ENCODE data around the gene SS18L1. TPM values are rescaled to one million over a fixed set of nuclear protein-coding genes. Genes with fewer than 3 reads are reported as not detected.
A peak's percentile ranks its signal among the peaks of the same experiment; 100 is the strongest.

SS18L1 gene
- total RNA-seq, 5 donors from 2014 or later (not counting 1 experiment from before 2014, with no cell fraction given), result 14.6 to 23.6 (median 19.4) TPM

GRCh38 chr20:62119115-62119514, 24.5 kb upstream of the SS18L1 start:
- no peak for DNase-seq
- 89% methylated on average over 4 of the region's 5 CpGs for WGBS (ENCODE audit: insufficient coverage)

GRCh38 chr20:62119591-62120364, 23.8 kb upstream of the SS18L1 start:
- CTCF ChIA-PET, result no interaction called here
- Histone ChIP-seq H3K4me3 (ENCODE audit: control insufficient read depth in 1 of 2, extremely low read depth in 1 of 2, low read length in 1 of 2) (no peak overlapping the region), H3K27ac (ENCODE audit: low read length) (no peak overlapping the region), H3K9me3 (no peaks in the 10 kb centered on the region), H3K4me1 (ENCODE audit: control insufficient read depth in 1 of 2, extremely low read depth in 1 of 2, insufficient read depth in 2 of 2, low read length in 2 of 2) (peaks cover 26 to 59% of the 10 kb centered on the region in 2 experiments), H3K27me3 (replicated peaks in 1 of 2; ENCODE audit: control insufficient read depth in 2 of 2, extremely low read depth in 1 of 2, insufficient read depth in 2 of 2, low read length in 1 of 2) (no peaks in the 10 kb centered on the region), H3K36me3 (ENCODE audit: control insufficient read depth in 2 of 2, extremely low read depth in 1 of 2, insufficient read depth in 1 of 2, low read length in 1 of 2) (peaks cover 0 to 5% of the 10 kb centered on the region in 2 donors)
- H3K36me3 Mint-ChIP-seq, result peaks cover 9% of the 10 kb centered on the region
- H3K27ac Mint-ChIP-seq, result peak overlapping the region; percentile 2 to 61
- H3K4me1 Mint-ChIP-seq, result peaks cover 50 to 55% (median 53%) of the 10 kb centered on the region in 3 donors
- no peak for ATAC-seq (replicated peaks in 1 of 4)
- POLR2A ChIA-PET, result no interaction called here
- 94% methylated on average over 9 of the region's 10 CpGs for WGBS (ENCODE audit: insufficient coverage)
- H3K9me3 Mint-ChIP-seq, result peaks cover 0 to 3% (median 2%) of the 10 kb centered on the region in 3 donors
- H3K4me3 Mint-ChIP-seq, result peak overlapping the region; percentile 54 to 88 (median 87)
- no peak for DNase-seq
- H3K27me3 Mint-ChIP-seq, result no peaks in the 10 kb centered on the region

More at GRCh38 chr20:62119115-62119514, 24.5 kb upstream of the SS18L1 start:
- CTCF ChIA-PET, result no interaction called here
- Histone ChIP-seq H3K27me3 (replicated peaks in 1 of 2; ENCODE audit: control insufficient read depth in 2 of 2, extremely low read depth in 1 of 2, insufficient read depth in 2 of 2, low read length in 1 of 2) (peaks cover 0 to under 1% of the 10 kb centered on the region in 2 experiments), H3K9me3 (no peaks in the 10 kb centered on the region), H3K4me1 (ENCODE audit: control insufficient read depth in 1 of 2, extremely low read depth in 1 of 2, insufficient read depth in 2 of 2, low read length in 2 of 2) (peaks cover 23 to 53% of the 10 kb centered on the region in 2 experiments), H3K27ac (ENCODE audit: low read length) (no peak overlapping the region), H3K4me3 (ENCODE audit: control insufficient read depth in 1 of 2, extremely low read depth in 1 of 2, low read length in 1 of 2) (no peak overlapping the region), H3K36me3 (ENCODE audit: control insufficient read depth in 2 of 2, extremely low read depth in 1 of 2, insufficient read depth in 1 of 2, low read length in 1 of 2) (no peaks in the 10 kb centered on the region)
- POLR2A ChIA-PET, result no interaction called here
- Mint-ChIP-seq H3K27me3 (no peaks in the 10 kb centered on the region), H3K36me3 (peaks cover 4% of the 10 kb centered on the region), H3K4me3 (peak overlapping the region in 1 of 3 donors; percentile 16), H3K4me1 (peaks cover 45 to 48% (median 46%) of the 10 kb centered on the region in 3 donors), H3K27ac (peak overlapping the region; percentile 50 to 62), H3K9me3 (peaks cover 0 to 3% (median 2%) of the 10 kb centered on the region in 3 donors)
- no peak for ATAC-seq (replicated peaks in 1 of 4)

GRCh38 chr20:62120365-62120762, 23.2 kb upstream of the SS18L1 start:
- Histone ChIP-seq H3K27me3 (replicated peaks in 1 of 2; ENCODE audit: control insufficient read depth in 2 of 2, extremely low read depth in 1 of 2, insufficient read depth in 2 of 2, low read length in 1 of 2) (no peaks in the 10 kb centered on the region), H3K4me3 (ENCODE audit: control insufficient read depth in 1 of 2, extremely low read depth in 1 of 2, low read length in 1 of 2) (no peak overlapping the region), H3K27ac (ENCODE audit: low read length) (no peak overlapping the region), H3K9me3 (no peaks in the 10 kb centered on the region), H3K36me3 (ENCODE audit: control insufficient read depth in 2 of 2, extremely low read depth in 1 of 2, insufficient read depth in 1 of 2, low read length in 1 of 2) (peaks cover 4 to 11% of the 10 kb centered on the region in 2 donors), H3K4me1 (ENCODE audit: control insufficient read depth in 1 of 2, extremely low read depth in 1 of 2, insufficient read depth in 2 of 2, low read length in 2 of 2) (peaks cover 26 to 62% of the 10 kb centered on the region in 2 experiments)
- H3K9me3 Mint-ChIP-seq, result peaks cover 0 to 3% (median 2%) of the 10 kb centered on the region in 3 donors
- H3K27me3 Mint-ChIP-seq, result no peaks in the 10 kb centered on the region
- CTCF ChIA-PET, result interaction anchor here in 1 of 2 donors (0.7 kb wide), 1 partner anchor 13 kb away, joined by 4 read pairs; no protein-coding TSS in a partner anchor
- no peak for DNase-seq
- peaks cover 50 to 60% (median 59%) of the 10 kb centered on the region in 3 donors for H3K4me1 Mint-ChIP-seq
- peak overlapping the region; percentile 54 to 88 (median 87) for H3K4me3 Mint-ChIP-seq
- ATAC-seq (replicated peaks in 1 of 4), result no peak
- POLR2A ChIA-PET, result no interaction called here
- 92% methylated on average over 2 of the region's 5 CpGs for WGBS (ENCODE audit: insufficient coverage)
- peak overlapping the region; percentile 40 to 61 for H3K27ac Mint-ChIP-seq
- peaks cover 13% of the 10 kb centered on the region for H3K36me3 Mint-ChIP-seq

GRCh38 chr20:62120990-62121775, 22.4 kb upstream of the SS18L1 start:
- no peaks in the 10 kb centered on the region for H3K27me3 Mint-ChIP-seq
- Histone ChIP-seq H3K4me3 (ENCODE audit: control insufficient read depth in 1 of 2, extremely low read depth in 1 of 2, low read length in 1 of 2) (peak overlapping the region; percentile 55 to 78), H3K27me3 (replicated peaks in 1 of 2; ENCODE audit: control insufficient read depth in 2 of 2, extremely low read depth in 1 of 2, insufficient read depth in 2 of 2, low read length in 1 of 2) (no peaks in the 10 kb centered on the region), H3K36me3 (ENCODE audit: control insufficient read depth in 2 of 2, extremely low read depth in 1 of 2, insufficient read depth in 1 of 2, low read length in 1 of 2) (peaks cover 6 to 17% of the 10 kb centered on the region in 2 donors), H3K9me3 (no peaks in the 10 kb centered on the region), H3K27ac (ENCODE audit: low read length) (peak overlapping the region; percentile 64), H3K4me1 (ENCODE audit: control insufficient read depth in 1 of 2, extremely low read depth in 1 of 2, insufficient read depth in 2 of 2, low read length in 2 of 2) (peaks cover 24 to 62% of the 10 kb centered on the region in 2 experiments)
- peak overlapping the region; percentile 87 to 88 (median 87) for H3K4me3 Mint-ChIP-seq
- H3K27ac Mint-ChIP-seq, result peak overlapping the region; percentile 89 to 92
- POLR2A ChIA-PET, result interaction anchor here in 1 of 2 donors (1.5 kb wide), 1 partner anchor 54 kb away, joined by 14 read pairs; no protein-coding TSS in a partner anchor
- peaks cover 15% of the 10 kb centered on the region for H3K36me3 Mint-ChIP-seq
- DNase-seq (peak in 1 of 35 experiments; percentile 16), ATAC-seq (replicated peaks in 1 of 4) (peak in 1 of 4 experiments; percentile 0)
- CTCF ChIA-PET, result interaction anchor here (0.7 kb wide), 2 partner anchors 14 to 88 kb away, joined by 3 to 4 read pairs; no protein-coding TSS in a partner anchor
- H3K9me3 Mint-ChIP-seq, result no peaks in the 10 kb centered on the region
- H3K4me1 Mint-ChIP-seq, result peaks cover 50 to 58% (median 57%) of the 10 kb centered on the region in 3 donors
- WGBS (ENCODE audit: insufficient coverage), result 6% methylated on average over 36 of the region's 45 CpGs

- Histone ChIP-seq H3K27me3 (replicated peaks in 1 of 2; ENCODE audit: control insufficient read depth in 2 of 2, extremely low read depth in 1 of 2, insufficient read depth in 2 of 2, low read length in 1 of 2) (no peaks in the 10 kb centered on the region), H3K4me3 (ENCODE audit: control insufficient read depth in 1 of 2, extremely low read depth in 1 of 2, low read length in 1 of 2) (peak within 1 kb of the TSS; percentile 55 to 78), H3K9me3 (no peaks in the 10 kb centered on the region), H3K27ac (ENCODE audit: low read length) (peak within 1 kb of the TSS; percentile 64), H3K36me3 (ENCODE audit: control insufficient read depth in 2 of 2, extremely low read depth in 1 of 2, insufficient read depth in 1 of 2, low read length in 1 of 2) (peaks cover 7 to 25% of the 10 kb centered on the region in 2 donors), H3K4me1 (ENCODE audit: control insufficient read depth in 1 of 2, extremely low read depth in 1 of 2, insufficient read depth in 2 of 2, low read length in 2 of 2) (peaks cover 19 to 55% of the 10 kb centered on the region in 2 experiments)
- CTCF ChIA-PET, result interaction anchor here in 1 of 2 donors (0.6 to 0.7 kb wide), 2 partner anchors 89 to 1961 kb away, joined by 3 read pairs; no protein-coding TSS in a partner anchor
- POLR2A ChIA-PET, result interaction anchor here in 1 of 2 donors (0.6 to 1.5 kb wide), 3 partner anchors 14 to 96 kb away, joined by 3 to 14 read pairs (median 4); no protein-coding TSS in a partner anchor
- no peaks in the 10 kb centered on the region for H3K9me3 Mint-ChIP-seq
- H3K36me3 Mint-ChIP-seq, result peaks cover 22% of the 10 kb centered on the region
- H3K4me3 Mint-ChIP-seq, result peak within 1 kb of the TSS; percentile 87 to 88 (median 87)
- peak; percentile 85 to 99 (median 93) for DNase-seq
- peak within 1 kb of the TSS; percentile 89 to 92 for H3K27ac Mint-ChIP-seq
- ATAC-seq (replicated peaks in 1 of 4), result peak; percentile 80 to 89 (median 84)
- H3K4me1 Mint-ChIP-seq, result peaks cover 50 to 63% (median 60%) of the 10 kb centered on the region in 3 donors
- under 1% methylated on average over 107 of the region's 124 CpGs for WGBS (ENCODE audit: insufficient coverage)
- no peaks in the 10 kb centered on the region for H3K27me3 Mint-ChIP-seq
Measured at GRCh38 chr20:62121776-62122653, 21.6 kb upstream of the SS18L1 start, which contains the start of gene LSM14B. TSS of gene LSM14B (plus strand) at chr20:62122475. CDS start at chr20:62122667, 192 bp downstream.

All from T-cell (primary cell).